RKO (cell line): ENCODE measurements around the gene NR5A2.

Experiments used
- DNase-seq: peaks from one replicate; pipeline ENCODE4 v3.0.0-alpha.2; 2016; ENCODE audit warnings: low spot score

NR5A2 gene

GRCh38 chr1:200035956-200036618 is 8.6 kb downstream of the NR5A2 start:
- DNase-seq, result no peak

- no peak for DNase-seq
Measured at GRCh38 chr1:200036619-200037270, 9.2 kb downstream of the NR5A2 start.

GRCh38 chr1:200037501-200037900 is 10.0 kb downstream of the NR5A2 start:
- no peak for DNase-seq

GRCh38 chr1:200037904-200038303 is 10.4 kb downstream of the NR5A2 start:
- no peak for DNase-seq

GRCh38 chr1:200038325-200038980 is 10.9 kb downstream of the NR5A2 start:
- DNase-seq, result no peak

- peak; percentile 30 for DNase-seq
Measured at GRCh38 chr1:200038981-200039848, 11.7 kb downstream of the NR5A2 start.

GRCh38 chr1:200039849-200040474 is 12.5 kb downstream of the NR5A2 start:
- DNase-seq, result no peak

GRCh38 chr1:200040481-200041138 is 13.1 kb downstream of the NR5A2 start:
- DNase-seq, result no peak

GRCh38 chr1:200041337-200042118 is 14.0 kb downstream of the NR5A2 start:
- DNase-seq, result no peak

GRCh38 chr1:200042119-200042551 is 14.6 kb downstream of the NR5A2 start:
- DNase-seq, result no peak

GRCh38 chr1:200042552-200043335 is 15.2 kb downstream of the NR5A2 start:
- DNase-seq, result no peak

GRCh38 chr1:200043336-200043668 is 15.8 kb downstream of the NR5A2 start:
- no peak for DNase-seq

- no peak for DNase-seq
Measured at GRCh38 chr1:200046115-200046514, 18.6 kb downstream of the NR5A2 start.

GRCh38 chr1:200048244-200048643 is 20.7 kb downstream of the NR5A2 start:
- DNase-seq, result no peak

- no peak for DNase-seq
Measured at GRCh38 chr1:200049810-200050209, 22.3 kb downstream of the NR5A2 start.

- DNase-seq, result no peak
Measured at GRCh38 chr1:200051620-200052019, 24.1 kb downstream of the NR5A2 start.

GRCh38 chr1:200053091-200053490 is 25.6 kb downstream of the NR5A2 start:
- DNase-seq, result no peak

GRCh38 chr1:200053646-200054045 is 26.1 kb downstream of the NR5A2 start:
- DNase-seq, result peak; percentile 7

GRCh38 chr1:200058341-200058740 is 30.8 kb downstream of the NR5A2 start:
- no peak for DNase-seq

GRCh38 chr1:200062143-200062542 is 34.6 kb downstream of the NR5A2 start:
- no peak for DNase-seq
